HepG2 (cell line): ENCODE data around the gene HIGD1A. TPM values are rescaled to one million over a fixed set of nuclear protein-coding genes. Genes with fewer than 3 reads are reported as not detected.

Experiments used
- AHR ChIP-seq: IDR thresholded peaks from 2 replicates; pipeline ENCODE4 v1.6.1; 2018; ENCODE audit warnings: missing genetic modification reagents, missing compliant biosample characterization
- ATF1 ChIP-seq: IDR thresholded peaks from 2 replicates; pipeline ENCODE4 v1.6.1; 2016; ENCODE audit warnings: mild to moderate bottlenecking, control low read depth
- BRCA1 ChIP-seq: sonication (generic); formaldehyde crosslinking; IDR thresholded peaks from 2 replicates; pipeline ENCODE4 v1.4.0; 2020; ENCODE audit warnings: missing genetic modification reagents
- CENPT ChIP-seq: sonication (generic); formaldehyde crosslinking; IDR thresholded peaks from 2 replicates; pipeline ENCODE4 v1.8.0; 2022; ENCODE audit warnings: low read depth, mild to moderate bottlenecking, moderate library complexity, missing genetic modification reagents
- DNMT3B ChIP-seq: conservative IDR thresholded peaks from 2 replicates; pipeline ENCODE4 v1.6.1; 2016; ENCODE audit warnings: missing biosample characterization, control low read depth
- ELF4 ChIP-seq: sonication (generic); formaldehyde crosslinking; IDR thresholded peaks from 2 replicates; pipeline ENCODE4 v1.5.0; 2020; ENCODE audit warnings: missing genetic modification reagents, mild to moderate bottlenecking, moderate library complexity, borderline replicate concordance
- GATA4 ChIP-seq: sonication (generic); IDR thresholded peaks from 2 replicates; pipeline ENCODE4 v1.6.1; 2016; ENCODE audit warnings: antibody characterized with exemption, low read depth, borderline replicate concordance
- KDM3A ChIP-seq: IDR thresholded peaks from 2 replicates; pipeline ENCODE4 v1.6.1; 2018; ENCODE audit warnings: low read depth, missing compliant biosample characterization
- KLF9 ChIP-seq: IDR thresholded peaks from 2 replicates; pipeline ENCODE4 v1.6.1; 2016; ENCODE audit warnings: low read depth
- MATR3 ChIP-seq: sonication (generic); formaldehyde crosslinking; IDR thresholded peaks from 2 replicates; pipeline ENCODE4 v1.4.0; 2020; ENCODE audit warnings: missing genetic modification reagents
- MZF1 ChIP-seq: sonication (generic); formaldehyde crosslinking; IDR thresholded peaks from 2 replicates; pipeline ENCODE4 v1.8.1; 2023; ENCODE audit warnings: mild to moderate bottlenecking, missing genetic modification reagents, borderline replicate concordance
- NKX3-1 ChIP-seq: sonication (generic); formaldehyde crosslinking; IDR thresholded peaks from 2 replicates; pipeline ENCODE4 v1.5.0; 2020; ENCODE audit warnings: missing genetic modification reagents
- PCBP1 ChIP-seq: fragments of 200-400 bp; formaldehyde crosslinking; IDR thresholded peaks from 2 replicates; pipeline ENCODE4 v1.6.1; 2017; ENCODE audit warnings: mild to moderate bottlenecking, low read depth, low read length, borderline replicate concordance
- REXO4 ChIP-seq: sonication (generic); formaldehyde crosslinking; IDR thresholded peaks from 2 replicates; pipeline ENCODE4 v1.8.0; 2022; ENCODE audit warnings: missing genetic modification reagents, mild to moderate bottlenecking, borderline replicate concordance
- SKI ChIP-seq: fragments of 450-650 bp; IDR thresholded peaks from one replicate; pipeline ENCODE4 v1.6.1; 2018; ENCODE audit warnings: mild to moderate bottlenecking; ENCODE audit not compliant: partially characterized antibody
- TBP ChIP-seq: sonication (generic); formaldehyde crosslinking; IDR thresholded peaks from 2 replicates; pipeline ENCODE4 v1.5.0; 2020; ENCODE audit warnings: missing genetic modification reagents
- TERF1 ChIP-seq: sonication (generic); formaldehyde crosslinking; IDR thresholded peaks from 2 replicates; pipeline ENCODE4 v1.8.0; 2022; ENCODE audit warnings: mild to moderate bottlenecking, missing genetic modification reagents, moderate library complexity
- ZBTB10 ChIP-seq: sonication (generic); formaldehyde crosslinking; IDR thresholded peaks from 2 replicates; pipeline ENCODE4 v1.4.0; 2020; ENCODE audit warnings: missing genetic modification reagents, borderline replicate concordance
- ZNF235 ChIP-seq: sonication (generic); formaldehyde crosslinking; IDR thresholded peaks from 2 replicates; pipeline ENCODE4 v1.8.1; 2023; ENCODE audit warnings: mild to moderate bottlenecking, missing genetic modification reagents, borderline replicate concordance
- ZNF296 ChIP-seq: sonication (generic); formaldehyde crosslinking; conservative IDR thresholded peaks from 2 replicates; pipeline ENCODE4 v1.5.0; 2020; ENCODE audit warnings: mild to moderate bottlenecking, missing genetic modification reagents
- ZNF484 ChIP-seq: sonication (generic); formaldehyde crosslinking; IDR thresholded peaks from 2 replicates; pipeline ENCODE4 v1.5.1; 2020; ENCODE audit warnings: mild to moderate bottlenecking, low read depth, missing genetic modification reagents, borderline replicate concordance
- ZNF782 ChIP-seq: sonication (generic); formaldehyde crosslinking; IDR thresholded peaks from 2 replicates; pipeline ENCODE4 v1.4.0; 2020; ENCODE audit warnings: missing genetic modification reagents, mild to moderate bottlenecking, borderline replicate concordance
- ZNF841 ChIP-seq: sonication (generic); formaldehyde crosslinking; IDR thresholded peaks from 2 replicates; pipeline ENCODE4 v1.8.1; 2023; ENCODE audit warnings: missing genetic modification reagents, borderline replicate concordance
- polyA plus RNA-seq, 8 experiments: library from polyadenylated mRNA; depleted of rRNA in 3 of 8; stranded (reverse) in 7 of 8; unstranded in 1 of 8; fragments of >200 nt; fragmentation: Illumina TruSeq in 4 of 8; extraction: Trizol in 4 of 8; gene quantifications; 2 replicates each; pipeline versions ENCODE4 v1.2.1 to v1.2.3, GENCODE V29; 2011 to 2016; ENCODE audit warnings: low read depth in 4 of 8, missing spikeins in 1 of 8, mixed read lengths in 1 of 8; ENCODE audit not compliant: insufficient read depth in 1 of 8
- total RNA-seq, 5 experiments: library from RNA; depleted of rRNA; stranded (reverse); fragments of >200 nt; fragmentation: Illumina TruSeq; extraction: Trizol; gene quantifications; 2 replicates each; pipeline ENCODE4 v1.2.3, GENCODE V29; 2016; ENCODE audit warnings: low read depth in 1 of 5
- TF ChIP-seq, protein P1 (sequence below): sonication (generic); formaldehyde crosslinking; IDR thresholded peaks from 2 replicates; pipeline ENCODE4 v1.5.1; 2020; ENCODE audit warnings: mild to moderate bottlenecking, missing genetic modification reagents, moderate library complexity
- TF ChIP-seq, protein P2 (sequence below): sonication (generic); formaldehyde crosslinking; conservative IDR thresholded peaks from 2 replicates; pipeline ENCODE4 v1.4.0; 2020; ENCODE audit warnings: missing genetic modification reagents

HIGD1A gene
- total and polyA plus RNA-seq, 2 of the 13 experiments (the other 11 are each of a cell fraction or from before 2014, with no cell fraction given): 222 to 253 TPM

- TF ChIP-seq ZNF235 (CRISPR knock-in tag) (no peak), MATR3 (CRISPR knock-in tag) (no peak), ZNF841 (CRISPR knock-in tag) (no peak), REXO4 (CRISPR knock-in tag) (no peak), KDM3A (CRISPR knock-in tag) (peak; percentile 41; the same call in 1 of the 2 replicates), AHR (CRISPR knock-in tag) (no peak), ZNF782 (no peak), NKX3-1 (CRISPR knock-in tag) (0 out of 2 replicates have a peak, but pooled peaks have one; percentile 50), ATF1 (CRISPR knock-in tag) (no peak), KLF9 (CRISPR knock-in tag) (0 out of 2 replicates have a peak, but pooled peaks have one; percentile 45), TBP (no peak), ZBTB10 (CRISPR knock-in tag) (no peak), CENPT (CRISPR knock-in tag) (no peak), PCBP1 (no peak), ZNF484 (CRISPR knock-in tag) (no peak), ZNF296 (CRISPR knock-in tag) (no peak), BRCA1 (CRISPR knock-in tag) (no peak), DNMT3B (CRISPR knock-in tag) (0 out of 2 replicates have a peak, but pooled peaks have one; percentile 43), TERF1 (CRISPR knock-in tag) (no peak), MZF1 (CRISPR knock-in tag) (no peak), SKI (peak; percentile 43), GATA4 (peak; percentile 92; the same call in 1 of the 2 replicates), ELF4 (no peak)
- TF ChIP-seq, protein P1, sequence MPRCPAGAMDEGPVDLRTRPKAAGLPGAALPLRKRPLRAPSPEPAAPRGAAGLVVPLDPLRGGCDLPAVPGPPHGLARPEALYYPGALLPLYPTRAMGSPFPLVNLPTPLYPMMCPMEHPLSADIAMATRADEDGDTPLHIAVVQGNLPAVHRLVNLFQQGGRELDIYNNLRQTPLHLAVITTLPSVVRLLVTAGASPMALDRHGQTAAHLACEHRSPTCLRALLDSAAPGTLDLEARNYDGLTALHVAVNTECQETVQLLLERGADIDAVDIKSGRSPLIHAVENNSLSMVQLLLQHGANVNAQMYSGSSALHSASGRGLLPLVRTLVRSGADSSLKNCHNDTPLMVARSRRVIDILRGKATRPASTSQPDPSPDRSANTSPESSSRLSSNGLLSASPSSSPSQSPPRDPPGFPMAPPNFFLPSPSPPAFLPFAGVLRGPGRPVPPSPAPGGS: no peak
- TF ChIP-seq, protein P2, sequence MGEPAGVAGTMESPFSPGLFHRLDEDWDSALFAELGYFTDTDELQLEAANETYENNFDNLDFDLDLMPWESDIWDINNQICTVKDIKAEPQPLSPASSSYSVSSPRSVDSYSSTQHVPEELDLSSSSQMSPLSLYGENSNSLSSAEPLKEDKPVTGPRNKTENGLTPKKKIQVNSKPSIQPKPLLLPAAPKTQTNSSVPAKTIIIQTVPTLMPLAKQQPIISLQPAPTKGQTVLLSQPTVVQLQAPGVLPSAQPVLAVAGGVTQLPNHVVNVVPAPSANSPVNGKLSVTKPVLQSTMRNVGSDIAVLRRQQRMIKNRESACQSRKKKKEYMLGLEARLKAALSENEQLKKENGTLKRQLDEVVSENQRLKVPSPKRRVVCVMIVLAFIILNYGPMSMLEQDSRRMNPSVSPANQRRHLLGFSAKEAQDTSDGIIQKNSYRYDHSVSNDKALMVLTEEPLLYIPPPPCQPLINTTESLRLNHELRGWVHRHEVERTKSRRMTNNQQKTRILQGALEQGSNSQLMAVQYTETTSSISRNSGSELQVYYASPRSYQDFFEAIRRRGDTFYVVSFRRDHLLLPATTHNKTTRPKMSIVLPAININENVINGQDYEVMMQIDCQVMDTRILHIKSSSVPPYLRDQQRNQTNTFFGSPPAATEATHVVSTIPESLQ (CRISPR knock-in tag): no peak
Observed at GRCh38 chr3:42853739-42854302, 49.5 kb upstream of the HIGD1A start (continued).
